Stomach smooth muscle (tissue), 2 donors: Measurements from ENCODE around the gene TOPBP1.
"Not testable (repeated sequence)": the region's sequence is repeated elsewhere in the genome, so short reads cannot be mapped to it uniquely, and the experiment has no call there.

ENCODE experiments used
- H3K27ac ChIP-seq: one replicate; pipeline ENCODE4 v1.7.0; 2013; ENCODE audit warnings: mild to moderate bottlenecking, low read length, inconsistent platforms
- H3K27me3 ChIP-seq, 2 donors: one replicate each; pipeline ENCODE4 v1.7.0; 2013; ENCODE audit warnings: low read length in 2 of 2; ENCODE audit not compliant: insufficient read depth in 2 of 2, control insufficient read depth in 1 of 2
- H3K36me3 ChIP-seq, 2 donors: one replicate each; pipeline ENCODE4 v1.7.0; 2013; ENCODE audit warnings: low read length in 2 of 2; ENCODE audit not compliant: control insufficient read depth in 2 of 2, insufficient read depth in 2 of 2
- H3K4me1 ChIP-seq: one replicate; pipeline ENCODE4 v1.7.0; 2013; ENCODE audit warnings: low read length; ENCODE audit not compliant: control insufficient read depth, insufficient read depth
- H3K4me3 ChIP-seq, 2 donors: one replicate each; pipeline ENCODE4 v1.7.0; 2013; ENCODE audit warnings: low read length in 2 of 2
- H3K9ac ChIP-seq, 2 donors: one replicate each; pipeline ENCODE4 v1.7.0; 2013; ENCODE audit warnings: low read length in 2 of 2, mild to moderate bottlenecking in 1 of 2
- H3K9me3 ChIP-seq, 2 donors: one replicate each; pipeline ENCODE4 v1.7.0; 2013; ENCODE audit warnings: low read length in 2 of 2; ENCODE audit not compliant: control insufficient read depth in 2 of 2
- donor health status: healthy.
- donor health status: Pancreatic carcinoma.

The TOPBP1 gene

GRCh38 chr3:133673746-133674145, 12.0 kb upstream of the TOPBP1 start:
- H3K36me3 ChIP-seq: no peaks in the 10 kb centered on the region
- no peaks in the 10 kb centered on the region for H3K9me3 ChIP-seq
- peaks cover 16 to 30% of the 10 kb centered on the region in 2 donors for H3K27me3 ChIP-seq
- no peak overlapping the region for H3K27ac ChIP-seq
- H3K4me3 ChIP-seq: no peak overlapping the region
- H3K9ac ChIP-seq: no peak overlapping the region
- peaks cover 7% of the 10 kb centered on the region for H3K4me1 ChIP-seq

- H3K36me3 ChIP-seq: no peaks in the 10 kb centered on the region
- H3K4me1 ChIP-seq: peaks cover 7% of the 10 kb centered on the region
- no peaks in the 10 kb centered on the region for H3K9me3 ChIP-seq
- no peak overlapping the region for H3K4me3 ChIP-seq
- no peak overlapping the region for H3K9ac ChIP-seq
- H3K27me3 ChIP-seq: peaks cover 16 to 30% of the 10 kb centered on the region in 2 donors
- H3K27ac ChIP-seq: no peak overlapping the region
Observed at GRCh38 chr3:133672461-133672860, 10.7 kb upstream of the TOPBP1 start.

- no peak overlapping the region for H3K4me3 ChIP-seq
- peaks cover 3% of the 10 kb centered on the region for H3K4me1 ChIP-seq
- no peaks in the 10 kb centered on the region for H3K36me3 ChIP-seq
- no peak overlapping the region for H3K27ac ChIP-seq
- peaks cover 8 to 25% of the 10 kb centered on the region in 2 donors for H3K27me3 ChIP-seq
- no peaks in the 10 kb centered on the region for H3K9me3 ChIP-seq
- no peak overlapping the region for H3K9ac ChIP-seq
Observed at GRCh38 chr3:133670525-133670995, 8.8 kb upstream of the TOPBP1 start.

GRCh38 chr3:133669949-133670524, 8.3 kb upstream of the TOPBP1 start:
- H3K27ac ChIP-seq: no peak overlapping the region
- peaks cover 3% of the 10 kb centered on the region for H3K4me1 ChIP-seq
- no peaks in the 10 kb centered on the region for H3K9me3 ChIP-seq
- peaks cover 7 to 21% of the 10 kb centered on the region in 2 donors for H3K27me3 ChIP-seq
- no peaks in the 10 kb centered on the region for H3K36me3 ChIP-seq
- H3K4me3 ChIP-seq: no peak overlapping the region
- H3K9ac ChIP-seq: no peak overlapping the region

GRCh38 chr3:133667118-133667517, 5.4 kb upstream of the TOPBP1 start:
- no peaks in the 10 kb centered on the region for H3K9me3 ChIP-seq
- H3K9ac ChIP-seq: no peak overlapping the region
- H3K27me3 ChIP-seq: no peaks in the 10 kb centered on the region
- no peak overlapping the region for H3K27ac ChIP-seq
- no peaks in the 10 kb centered on the region for H3K36me3 ChIP-seq
- no peak overlapping the region for H3K4me3 ChIP-seq
- H3K4me1 ChIP-seq: peaks cover 2% of the 10 kb centered on the region

- not testable (repeated sequence) for H3K36me3 ChIP-seq, H3K27me3 ChIP-seq, H3K4me1 ChIP-seq, H3K4me3 ChIP-seq, H3K27ac ChIP-seq, H3K9ac ChIP-seq, H3K9me3 ChIP-seq
Observed at GRCh38 chr3:133665188-133665587, 3.4 kb upstream of the TOPBP1 start.

- Histone ChIP-seq H3K4me1 (peaks cover 13% of the 10 kb centered on the region), H3K27ac (no peak overlapping the region), H3K27me3 (no peaks in the 10 kb centered on the region), H3K9me3 (no peaks in the 10 kb centered on the region), H3K9ac (no peak overlapping the region), H3K36me3 (no peaks in the 10 kb centered on the region), H3K4me3 (no peak overlapping the region)
Observed at GRCh38 chr3:133663569-133664313, 2.0 kb upstream of the TOPBP1 start.

- H3K27me3 ChIP-seq: no peaks in the 10 kb centered on the region
- H3K9me3 ChIP-seq: no peaks in the 10 kb centered on the region
- peak overlapping the region; percentile 85 to 87 for H3K9ac ChIP-seq
- peaks cover 13% of the 10 kb centered on the region for H3K4me1 ChIP-seq
- H3K27ac ChIP-seq: peak overlapping the region; percentile 70
- peak overlapping the region; percentile 72 to 94 for H3K4me3 ChIP-seq
- peaks cover 0 to 6% of the 10 kb centered on the region in 2 donors for H3K36me3 ChIP-seq
Observed at GRCh38 chr3:133662278-133662651, 524 bp upstream of the TOPBP1 start.

GRCh38 chr3:133659806-133660205, 1.9 kb downstream of the TOPBP1 start:
- Histone ChIP-seq H3K27ac (no peak overlapping the region), H3K4me3 (no peak overlapping the region), H3K27me3 (no peaks in the 10 kb centered on the region), H3K9ac (no peak overlapping the region), H3K4me1 (peaks cover 13% of the 10 kb centered on the region), H3K9me3 (no peaks in the 10 kb centered on the region), H3K36me3 (peaks cover 3 to 11% of the 10 kb centered on the region in 2 donors)

- Histone ChIP-seq H3K4me3 (no peak overlapping the region), H3K9ac (no peak overlapping the region), H3K4me1 (peaks cover 7% of the 10 kb centered on the region), H3K27ac (no peak overlapping the region), H3K9me3 (no peaks in the 10 kb centered on the region), H3K27me3 (no peaks in the 10 kb centered on the region), H3K36me3 (peaks cover 9 to 11% of the 10 kb centered on the region in 2 donors)
Observed at GRCh38 chr3:133655731-133656515, 5.8 kb downstream of the TOPBP1 start.
